HFFc6 (cell line): ENCODE results near the gene RASA4. TPM values are rescaled to one million over a fixed set of nuclear protein-coding genes. Genes with fewer than 3 reads are reported as not detected.

Experiments used
- total RNA-seq, 6 experiments: library from RNA; stranded (reverse); fragmentation: NEBNext Ultra II Directional; extraction: Animal tissue kit (Norgen Biotek cat#: 25700); gene quantifications; 2 replicates in 1 of 6; 3 replicates in 5 of 6; pipeline ENCODE4 v1.2.3, GENCODE V29; 2021

RASA4 gene
- total RNA-seq, 6 experiments from 2014 or later, result 53.9 to 79.9 (median 55.9) TPM

Other genes with a start within 250 kb of the RASA4 start
- 10 to 100 TPM; 18.8 to 24.7 (median 20.4) TPM for gene PRKRIP1, start 220.4 kb downstream of the RASA4 start, total RNA-seq
- 10 to 100 TPM; 49.4 to 72.5 (median 54.9) TPM for gene ORAI2, start 183.2 kb downstream of the RASA4 start, total RNA-seq
- gene ALKBH4, start 151.9 kb downstream of the RASA4 start, total RNA-seq, result 10 to 100 TPM in 3 of 6 experiments, 1 to 10 TPM in 3; 9.6 to 11.0 (median 10.0) TPM
- 10 to 100 TPM; 19.4 to 28.2 (median 23.0) TPM for gene LRWD1, start 151.8 kb downstream of the RASA4 start, total RNA-seq
- 10 to 100 TPM; 61.8 to 76.5 (median 66.0) TPM for gene POLR2J, start 137.8 kb downstream of the RASA4 start, total RNA-seq
- 10 to 100 TPM; 16.4 to 26.2 (median 20.2) TPM for gene RASA4B, start 99.0 kb downstream of the RASA4 start, total RNA-seq
- gene UPK3BL2, start 73.1 kb downstream of the RASA4 start, total RNA-seq, result 1 to 10 TPM; 6.0 to 9.8 (median 7.6) TPM
- not detected for gene SPDYE2, start 65.5 kb downstream of the RASA4 start, total RNA-seq
- 10 to 100 TPM; 18.4 to 31.6 (median 20.1) TPM for gene POLR2J3, start 44.2 kb downstream of the RASA4 start, total RNA-seq
- 10 to 100 TPM in 4 of 6 experiments, 1 to 10 TPM in 2; 3.6 to 14.3 (median 10.9) TPM for gene UPK3BL1, start 26.0 kb upstream of the RASA4 start, total RNA-seq
- not detected for gene SPDYE2B, start 33.6 kb upstream of the RASA4 start, total RNA-seq
- 1 to 10 TPM; 6.3 to 8.4 (median 7.6) TPM for gene POLR2J2, start 54.9 kb upstream of the RASA4 start, total RNA-seq
- gene FAM185A, start 132.2 kb upstream of the RASA4 start, total RNA-seq, result 1 to 10 TPM; 3.8 to 5.6 (median 4.3) TPM